Panc1 (cell line): ENCODE data around the gene BTBD2.

Experiments
- CTCF ChIP-seq: fragments of 450-650 bp; IDR thresholded peaks from 2 replicates; pipeline ENCODE4 v1.5.1; 2017; ENCODE audit warnings: mild to moderate bottlenecking
- POLR2AphosphoS5 ChIP-seq: IDR thresholded peaks from 2 replicates; pipeline ENCODE4 v1.6.1; 2012; ENCODE audit warnings: mild to moderate bottlenecking, low read depth, low read length, moderate library complexity

DNA sequence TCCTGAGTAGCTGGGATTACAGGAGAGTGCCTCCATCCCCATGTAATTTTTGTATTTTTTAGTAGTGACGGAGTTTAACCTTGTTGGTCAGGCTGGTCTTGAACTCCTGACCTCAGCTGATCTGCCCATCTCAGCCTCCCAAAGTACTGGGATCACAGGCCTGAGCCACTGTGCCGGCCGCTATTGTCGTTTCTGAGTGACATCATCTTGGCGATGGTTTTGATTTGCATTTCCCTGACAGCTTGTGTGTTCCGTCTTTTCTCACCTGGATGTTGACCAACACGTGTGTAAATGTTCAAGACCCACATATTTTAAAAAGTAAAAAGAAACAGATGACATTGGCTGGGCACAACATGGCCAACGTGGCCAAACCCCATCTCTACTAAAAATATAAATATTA, 48.3 kb upstream of the BTBD2 start:
- TF ChIP-seq CTCF (no peak), POLR2AphosphoS5 (no peak)
